ENCODE measurements around the gene BRD3OS. TPM values are rescaled to one million over a fixed set of nuclear protein-coding genes. Genes with fewer than 3 reads are reported as not detected.

BRD3OS gene
- total and polyA plus RNA-seq, 2 donors (not counting 1 experiment from before 2014, with no cell fraction given), result 12.4 to 19.4 TPM

- H2AFZ ChIP-seq (ENCODE audit: low read length), result no peak overlapping the region
- H3K79me2 ChIP-seq (ENCODE audit: control insufficient read depth, insufficient read depth, low read length), result no peaks in the 10 kb centered on the region
- no peak overlapping the region for H3K27ac ChIP-seq (ENCODE audit: insufficient read depth, low read length)
- no peaks in the 10 kb centered on the region for H3K4me1 ChIP-seq (ENCODE audit: control insufficient read depth, extremely low read depth, insufficient read depth, low read length)
- H4K20me1 ChIP-seq (ENCODE audit: control insufficient read depth, extremely low read depth, insufficient read depth, low read length), result no peaks in the 10 kb centered on the region
- no peak for DNase-seq (ENCODE audit: low read depth in 2 of 2)
- no peak overlapping the region for H3K9ac ChIP-seq (ENCODE audit: insufficient read depth, low read length)
- H3K4me3 ChIP-seq (replicated peaks in 1 of 4; ENCODE audit: control extremely low read depth in 1 of 4, insufficient read depth in 1 of 4, low read depth in 3 of 4, low read length in 4 of 4), result no peak overlapping the region
- H3K9me3 ChIP-seq (ENCODE audit: control insufficient read depth, insufficient read depth, low read depth, low read length), result no peaks in the 10 kb centered on the region
- H3K27me3 ChIP-seq (ENCODE audit: control insufficient read depth, insufficient read depth, low read length), result no peaks in the 10 kb centered on the region
- TF ChIP-seq EZH2 (IDR thresholded peaks at IDR 0.05; ENCODE audit: low read length, missing control alignments), result no peak
- H3K36me3 ChIP-seq (ENCODE audit: control insufficient read depth, insufficient read depth, low read length), result peaks cover 17% of the 10 kb centered on the region
- no peak overlapping the region for H3K4me2 ChIP-seq (ENCODE audit: extremely low read depth, insufficient read depth, low read length)
These were observed 14.3 kb downstream of the BRD3OS start for GRCh38 chr9:134039386-134040175.

- Histone ChIP-seq H4K20me1 (ENCODE audit: control insufficient read depth, extremely low read depth, insufficient read depth, low read length) (no peaks in the 10 kb centered on the region), H3K9me3 (ENCODE audit: control insufficient read depth, insufficient read depth, low read depth, low read length) (no peaks in the 10 kb centered on the region), H2AFZ (ENCODE audit: low read length) (no peak overlapping the region), H3K9ac (ENCODE audit: insufficient read depth, low read length) (no peak overlapping the region), H3K27ac (ENCODE audit: insufficient read depth, low read length) (no peak overlapping the region), H3K27me3 (ENCODE audit: control insufficient read depth, insufficient read depth, low read length) (no peaks in the 10 kb centered on the region), H3K79me2 (ENCODE audit: control insufficient read depth, insufficient read depth, low read length) (no peaks in the 10 kb centered on the region), H3K4me1 (ENCODE audit: control insufficient read depth, extremely low read depth, insufficient read depth, low read length) (no peaks in the 10 kb centered on the region), H3K4me2 (ENCODE audit: extremely low read depth, insufficient read depth, low read length) (no peak overlapping the region), H3K36me3 (ENCODE audit: control insufficient read depth, insufficient read depth, low read length) (peaks cover 12% of the 10 kb centered on the region), H3K4me3 (replicated peaks in 1 of 4; ENCODE audit: control extremely low read depth in 1 of 4, insufficient read depth in 1 of 4, low read depth in 3 of 4, low read length in 4 of 4) (no peak overlapping the region)
- DNase-seq (ENCODE audit: low read depth in 2 of 2), result no peak
- TF ChIP-seq CTCF (conservative IDR thresholded peaks at IDR 0.05 in 1 of 2, IDR thresholded peaks at IDR 0.05 in 1 of 2; ENCODE audit: low read depth in 1 of 2, low read length in 2 of 2), result no peak
- TF ChIP-seq EZH2 (IDR thresholded peaks at IDR 0.05; ENCODE audit: low read length, missing control alignments), result no peak
These were observed 14.9 kb downstream of the BRD3OS start for GRCh38 chr9:134040176-134040565.

- no peak for DNase-seq (ENCODE audit: low read depth in 2 of 2)
- no peaks in the 10 kb centered on the region for H3K79me2 ChIP-seq (ENCODE audit: control insufficient read depth, insufficient read depth, low read length)
These were observed 15.7 kb downstream of the BRD3OS start for GRCh38 chr9:134040781-134041648.

More at GRCh38 chr9:134040781-134041648, 15.7 kb downstream of the BRD3OS start:
- Histone ChIP-seq H3K9ac (ENCODE audit: insufficient read depth, low read length) (no peak overlapping the region), H3K4me1 (ENCODE audit: control insufficient read depth, extremely low read depth, insufficient read depth, low read length) (no peaks in the 10 kb centered on the region), H3K27ac (ENCODE audit: insufficient read depth, low read length) (no peak overlapping the region), H3K4me2 (ENCODE audit: extremely low read depth, insufficient read depth, low read length) (no peak overlapping the region), H3K9me3 (ENCODE audit: control insufficient read depth, insufficient read depth, low read depth, low read length) (no peaks in the 10 kb centered on the region), H4K20me1 (ENCODE audit: control insufficient read depth, extremely low read depth, insufficient read depth, low read length) (no peaks in the 10 kb centered on the region), H3K4me3 (replicated peaks in 1 of 4; ENCODE audit: control extremely low read depth in 1 of 4, insufficient read depth in 1 of 4, low read depth in 3 of 4, low read length in 4 of 4) (no peak overlapping the region), H2AFZ (ENCODE audit: low read length) (no peak overlapping the region), H3K27me3 (ENCODE audit: control insufficient read depth, insufficient read depth, low read length) (no peaks in the 10 kb centered on the region), H3K36me3 (ENCODE audit: control insufficient read depth, insufficient read depth, low read length) (peaks cover 9% of the 10 kb centered on the region)
- no peak for TF ChIP-seq CTCF (conservative IDR thresholded peaks at IDR 0.05 in 1 of 2, IDR thresholded peaks at IDR 0.05 in 1 of 2; ENCODE audit: low read depth in 1 of 2, low read length in 2 of 2)
- no peak for TF ChIP-seq EZH2 (IDR thresholded peaks at IDR 0.05; ENCODE audit: low read length, missing control alignments)
